K562 (cell line): ENCODE measurements around the gene LRRC7. TPM values are rescaled to one million over a fixed set of nuclear protein-coding genes. Genes with fewer than 3 reads are reported as not detected.

Experiments
- ARID3B ChIP-seq: fragments of 250-450 bp; sonication (Bioruptor Pico); IDR thresholded peaks from 2 replicates; pipeline ENCODE4 v1.4.0; 2020; ENCODE audit warnings: borderline replicate concordance
- FOXJ3 ChIP-seq: sonication (generic); formaldehyde crosslinking; IDR thresholded peaks from 2 replicates; pipeline ENCODE4 v1.4.0; 2020; ENCODE audit warnings: mild to moderate bottlenecking, missing genetic modification reagents
- MTA3 ChIP-seq: fragments of 450-650 bp; formaldehyde crosslinking; IDR thresholded peaks from 2 replicates; pipeline ENCODE4 v1.6.1; 2017; ENCODE audit warnings: mild to moderate bottlenecking, borderline replicate concordance
- RUNX1 ChIP-seq: sonication (generic); IDR thresholded peaks from 2 replicates; pipeline ENCODE4 v1.6.1; 2016; ENCODE audit warnings: antibody characterized with exemption, low read depth
- SOX6 ChIP-seq: fragments of 450-650 bp; IDR thresholded peaks from 2 replicates; pipeline ENCODE4 v1.6.1; 2014; ENCODE audit warnings: mild to moderate bottlenecking
- TGIF2 ChIP-seq: sonication (generic); formaldehyde crosslinking; IDR thresholded peaks from 2 replicates; pipeline ENCODE4 v1.8.1; 2022; ENCODE audit warnings: mild to moderate bottlenecking, missing genetic modification reagents, moderate library complexity
- polyA plus RNA-seq, 8 experiments: library from polyadenylated mRNA; depleted of rRNA in 4 of 8; stranded (reverse) in 5 of 8; unstranded in 3 of 8; fragments of >200 nt; fragmentation: Nextera tagmentation in 2 of 8; fragmentation: Illumina TruSeq in 1 of 8; extraction: Ambion mirVana in 2 of 8; extraction: Trizol in 1 of 8; gene quantifications; 2 replicates each; pipeline versions ENCODE4 v1.2.1 to v1.2.3, GENCODE V29; 2011 to 2014; ENCODE audit warnings: inconsistent platforms in 1 of 8, missing spikeins in 1 of 8
- total RNA-seq, 7 experiments: library from RNA; depleted of rRNA in 6 of 7; stranded (reverse); fragments of >200 nt in 6 of 7; fragmentation: Illumina TruSeq in 2 of 7; extraction: Trizol in 2 of 7; gene quantifications; 2 replicates each; pipeline versions ENCODE4 v1.2.1 to v1.2.3, GENCODE V29; 2011 to 2021; ENCODE audit warnings: low replicate concordance in 1 of 7
- TF ChIP-seq, protein P1 (sequence below), 2 experiments: fragments of 450-650 bp in 1 of 2; sonication (generic) in 1 of 2; formaldehyde crosslinking; conservative IDR thresholded peaks; 2 replicates each; pipeline versions ENCODE4 v1.4.0 to v1.8.1; 2020 to 2022; ENCODE audit warnings: mild to moderate bottlenecking in 1 of 2, missing genetic modification reagents in 1 of 2
- TF ChIP-seq, protein P2 (sequence below): fragments of 250-450 bp; sonication (Bioruptor Pico); IDR thresholded peaks from 2 replicates; pipeline ENCODE4 v1.5.0; 2020; ENCODE audit warnings: mild to moderate bottlenecking, borderline replicate concordance

The LRRC7 gene
- total and polyA plus RNA-seq, 9 of the 15 experiments (the other 6 are each of a cell fraction or from before 2014, with no cell fraction given): 0.09 to 0.94 (median 0.49) TPM

DNA sequence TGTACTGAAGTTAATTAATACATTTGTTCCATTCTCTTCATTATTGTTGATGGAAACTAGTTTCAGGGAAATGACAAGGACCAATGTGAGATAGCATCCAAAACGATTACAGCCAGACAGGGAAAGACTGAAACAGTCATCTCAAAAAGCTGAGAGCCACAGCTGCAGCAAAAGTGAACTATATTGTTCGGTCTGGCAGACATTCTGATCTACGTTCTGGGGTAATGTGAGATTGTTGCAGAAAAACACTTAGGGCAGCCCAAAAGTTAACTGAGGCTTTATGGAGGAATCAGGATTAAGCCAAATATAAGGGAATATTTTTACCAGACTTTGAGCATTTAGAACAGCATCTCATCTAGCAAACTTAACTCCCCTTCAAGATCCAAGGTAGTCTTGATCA lies 524.8 kb downstream of the LRRC7 start (continued):
- TF ChIP-seq, protein P1, sequence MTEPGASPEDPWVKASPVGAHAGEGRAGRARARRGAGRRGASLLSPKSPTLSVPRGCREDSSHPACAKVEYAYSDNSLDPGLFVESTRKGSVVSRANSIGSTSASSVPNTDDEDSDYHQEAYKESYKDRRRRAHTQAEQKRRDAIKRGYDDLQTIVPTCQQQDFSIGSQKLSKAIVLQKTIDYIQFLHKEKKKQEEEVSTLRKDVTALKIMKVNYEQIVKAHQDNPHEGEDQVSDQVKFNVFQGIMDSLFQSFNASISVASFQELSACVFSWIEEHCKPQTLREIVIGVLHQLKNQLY (CRISPR knock-in tag; conservative IDR thresholded peaks at IDR 0.05): no peak
- no peak for TF ChIP-seq FOXJ3 (CRISPR knock-in tag)
- TF ChIP-seq MTA3: no peak
- TF ChIP-seq, protein P2, sequence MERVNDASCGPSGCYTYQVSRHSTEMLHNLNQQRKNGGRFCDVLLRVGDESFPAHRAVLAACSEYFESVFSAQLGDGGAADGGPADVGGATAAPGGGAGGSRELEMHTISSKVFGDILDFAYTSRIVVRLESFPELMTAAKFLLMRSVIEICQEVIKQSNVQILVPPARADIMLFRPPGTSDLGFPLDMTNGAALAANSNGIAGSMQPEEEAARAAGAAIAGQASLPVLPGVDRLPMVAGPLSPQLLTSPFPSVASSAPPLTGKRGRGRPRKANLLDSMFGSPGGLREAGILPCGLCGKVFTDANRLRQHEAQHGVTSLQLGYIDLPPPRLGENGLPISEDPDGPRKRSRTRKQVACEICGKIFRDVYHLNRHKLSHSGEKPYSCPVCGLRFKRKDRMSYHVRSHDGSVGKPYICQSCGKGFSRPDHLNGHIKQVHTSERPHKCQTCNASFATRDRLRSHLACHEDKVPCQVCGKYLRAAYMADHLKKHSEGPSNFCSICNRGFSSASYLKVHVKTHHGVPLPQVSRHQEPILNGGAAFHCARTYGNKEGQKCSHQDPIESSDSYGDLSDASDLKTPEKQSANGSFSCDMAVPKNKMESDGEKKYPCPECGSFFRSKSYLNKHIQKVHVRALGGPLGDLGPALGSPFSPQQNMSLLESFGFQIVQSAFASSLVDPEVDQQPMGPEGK (CRISPR knock-in tag): no peak
- no peak for TF ChIP-seq RUNX1
- TF ChIP-seq ARID3B: no peak
- TF ChIP-seq SOX6: no peak
- TF ChIP-seq TGIF2: no peak
